K562 (cell line): ENCODE data around the gene UBE3B. TPM values are rescaled to one million over a fixed set of nuclear protein-coding genes. Genes with fewer than 3 reads are reported as not detected.
"Not testable (repeated sequence)": the region's sequence is repeated elsewhere in the genome, so short reads cannot be mapped to it uniquely, and the experiment has no call there.

ENCODE experiments used
- ATAC-seq: fragments of 200-7000 bp; cut with Tn5 transposase; 3 replicates; pipeline ENCODE4 v1.9.1; 2020; ENCODE audit warnings: moderate library complexity
- BruUV-seq: library from RNA; stranded (reverse); fragments of 400-500 nt; replicated peaks from 2 replicates; lab custom pipeline; 2021; lab: Mats Ljungman, UMichigan
- CTCF ChIA-PET: fragments of 300-600 bp; formaldehyde crosslinking; extraction: SDS; loops from one replicate; lab custom pipeline; 2021; ENCODE audit warnings: low intra/inter-chr PET ratio; lab: Yijun Ruan, JAX
- POLR2A ChIA-PET: fragments of 300-600, 350-650 bp; sonication (Branson Sonifier 250); formaldehyde crosslinking; extraction: SDS; loops from one replicate; lab custom pipeline; 2021; ENCODE audit warnings: antibody characterized with exemption, inconsistent platforms; lab: Yijun Ruan, JAX
- DNase-seq, 4 experiments: peaks; one replicate each; pipeline versions ENCODE4 v3.0.0 to v3.0.0-alpha.2; 2011 to 2018; ENCODE audit warnings: low spot score in 3 of 4, mixed read lengths in 3 of 4; ENCODE audit errors: extremely low read depth in 1 of 4
- FAIRE-seq: peaks from 2 replicates; lab custom pipeline; 2011; peaks lifted over from hg19 to GRCh38; lab: Jason Lieb, UNC
- H2AFZ ChIP-seq: 2 replicates; pipeline ENCODE4 v1.6.0; 2011; ENCODE audit warnings: low read depth, low read length, control low read depth, inconsistent platforms
- H3K27ac ChIP-seq: fragments of 200-600 bp; 3 replicates; pipeline ENCODE4 v1.8.0; 2011; ENCODE audit warnings: low read depth, mild to moderate bottlenecking, control low read depth, inconsistent platforms, low read length, moderate library complexity, mixed read lengths; ENCODE audit errors: extremely low read depth
- H3K27me3 ChIP-seq, 2 experiments: fragments of 300-600 bp in 1 of 2; 2 replicates in 1 of 2; 3 replicates in 1 of 2; pipeline versions ENCODE4 v1.6.0 to v1.8.0; 2011; ENCODE audit warnings: inconsistent platforms in 2 of 2, low read length in 2 of 2, mild to moderate bottlenecking in 1 of 2, mixed read lengths in 1 of 2, moderate library complexity in 1 of 2; ENCODE audit not compliant: control insufficient read depth in 2 of 2, insufficient read depth in 2 of 2
- H3K36me3 ChIP-seq: fragments of 300-600 bp; 3 replicates; pipeline ENCODE4 v1.8.0; 2011; ENCODE audit warnings: mild to moderate bottlenecking, low read length, inconsistent platforms; ENCODE audit not compliant: control insufficient read depth, insufficient read depth
- H3K4me1 ChIP-seq, 2 experiments: fragments of 200-600 bp in 1 of 2; replicated peaks in 1 of 2; 2 replicates in 1 of 2; 3 replicates in 1 of 2; pipeline versions ENCODE4 v1.5.1 to v1.8.0; 2011; ENCODE audit warnings: inconsistent platforms in 2 of 2, low read length in 2 of 2, mild to moderate bottlenecking in 1 of 2, mixed read lengths in 1 of 2, moderate library complexity in 1 of 2; ENCODE audit not compliant: control insufficient read depth in 2 of 2, insufficient read depth in 2 of 2
- H3K4me2 ChIP-seq: 2 replicates; pipeline ENCODE4 v1.6.1; 2011; ENCODE audit warnings: low read length, control low read depth, inconsistent platforms, mixed read lengths; ENCODE audit not compliant: insufficient read depth
- H3K4me3 ChIP-seq: fragments of 200-600 bp; sonication (generic), shearing (Covaris generic); 2 replicates; pipeline ENCODE4 v1.5.1; 2016; ENCODE audit warnings: control low read depth, inconsistent platforms
- H3K79me2 ChIP-seq: fragments of 200-600 bp; 3 replicates; pipeline ENCODE4 v1.8.0; 2011; ENCODE audit warnings: low read length, inconsistent platforms; ENCODE audit not compliant: control insufficient read depth, insufficient read depth
- H3K9ac ChIP-seq, 2 experiments: 2 replicates each; pipeline versions ENCODE4 v1.6.0 to v1.6.1; 2011; ENCODE audit warnings: low read depth in 2 of 2, low read length in 2 of 2, control low read depth in 1 of 2, inconsistent platforms in 1 of 2, mild to moderate bottlenecking in 1 of 2, mixed read lengths in 1 of 2; ENCODE audit not compliant: insufficient read depth in 1 of 2
- H3K9me1 ChIP-seq: one replicate; pipeline ENCODE4 v1.6.0; 2011; ENCODE audit warnings: inconsistent platforms, mild to moderate bottlenecking, low read length, moderate library complexity; ENCODE audit not compliant: control insufficient read depth, insufficient read depth
- H3K9me3 ChIP-seq: replicated peaks from 2 replicates; pipeline ENCODE4 v1.5.1; 2011; ENCODE audit warnings: low read depth, low read length, inconsistent platforms; ENCODE audit not compliant: control insufficient read depth, insufficient read depth
- H4K20me1 ChIP-seq: replicated peaks from 2 replicates; pipeline ENCODE4 v1.6.1; 2011; ENCODE audit warnings: low read length, inconsistent platforms, mixed read lengths; ENCODE audit not compliant: control insufficient read depth, insufficient read depth
- NFIC ChIP-seq: fragments of 450-650 bp; IDR thresholded peaks from 2 replicates; pipeline ENCODE4 v1.6.1; 2017; ENCODE audit warnings: mild to moderate bottlenecking, inconsistent platforms
- RFX1 ChIP-seq: fragments of 450-650 bp; IDR thresholded peaks from 2 replicates; pipeline ENCODE4 v1.6.1; 2016; ENCODE audit warnings: mild to moderate bottlenecking, moderate library complexity
- ZNF766 ChIP-seq: fragments of 200-800 bp; sonication (Bioruptor generic); conservative IDR thresholded peaks from 2 replicates; pipeline ENCODE4 v1.6.1; 2016; ENCODE audit warnings: missing genetic modification characterization, missing compliant biosample characterization
- WGBS: fragments of 100-300 bp; shearing (Covaris generic); methylation state at CpG from one replicate; pipeline ENCODE4 v1.1.6; 2016; ENCODE audit warnings: low coverage, mixed read lengths; ENCODE audit not compliant: insufficient coverage; ENCODE audit errors: missing lambda C conversion rate; 5-methylcytosine and 5-hydroxymethylcytosine counted together
- in situ Hi-C: fragments of 300-500 bp; cut with MboI; formaldehyde crosslinking; loops from 4 replicates; pipeline ENCODE4 v1.15.0; 2018; ENCODE audit warnings: inconsistent platforms, mixed read lengths
- intact Hi-C: fragments of 100-400 bp; cut with micrococcal nuclease; formaldehyde crosslinking; loops from 2 replicates; pipeline ENCODE4 v1.14.2; 2022
- polyA plus RNA-seq, 8 experiments: library from polyadenylated mRNA; depleted of rRNA in 4 of 8; stranded (reverse) in 5 of 8; unstranded in 3 of 8; fragments of >200 nt; fragmentation: Nextera tagmentation in 2 of 8; fragmentation: Illumina TruSeq in 1 of 8; extraction: Ambion mirVana in 2 of 8; extraction: Trizol in 1 of 8; gene quantifications; 2 replicates each; pipeline versions ENCODE4 v1.2.1 to v1.2.3, GENCODE V29; 2011 to 2014; ENCODE audit warnings: inconsistent platforms in 1 of 8, missing spikeins in 1 of 8
- total RNA-seq, 7 experiments: library from RNA; depleted of rRNA in 6 of 7; stranded (reverse); fragments of >200 nt in 6 of 7; fragmentation: Illumina TruSeq in 2 of 7; extraction: Trizol in 2 of 7; gene quantifications; 2 replicates each; pipeline versions ENCODE4 v1.2.1 to v1.2.3, GENCODE V29; 2011 to 2021; ENCODE audit warnings: low replicate concordance in 1 of 7
- TF ChIP-seq, protein P1 (sequence below): fragments of 450-650 bp; formaldehyde crosslinking; IDR thresholded peaks from 2 replicates; pipeline ENCODE4 v1.4.0; 2022; ENCODE audit warnings: mild to moderate bottlenecking, moderate library complexity

The UBE3B gene
- total and polyA plus RNA-seq, 9 of the 15 experiments (the other 6 are each of a cell fraction or from before 2014, with no cell fraction given) = 7.6 to 23.6 (median 15.5) TPM

DNA sequence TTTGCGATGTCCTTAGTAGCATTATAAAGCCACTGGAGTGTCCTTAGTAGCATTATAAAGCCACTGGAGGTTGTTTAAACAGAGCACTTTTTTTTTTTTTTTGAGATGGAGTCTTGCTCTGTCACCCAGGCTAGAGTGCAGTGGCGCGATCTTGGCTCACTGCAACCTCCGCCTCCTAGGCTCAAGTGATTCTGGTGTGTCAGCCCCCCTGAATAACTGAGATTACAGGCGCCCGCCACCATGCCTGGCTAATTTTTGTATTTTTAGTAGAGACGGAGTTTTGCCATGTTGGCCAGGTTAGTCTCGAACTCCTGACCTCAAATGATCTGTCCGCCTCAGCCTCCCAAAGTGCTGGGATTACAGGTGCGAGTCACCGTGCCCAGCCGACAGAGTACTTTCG, 37.5 kb upstream of the UBE3B start:
- H3K79me2 ChIP-seq, H3K36me3 ChIP-seq, H3K4me2 ChIP-seq, H3K9me3 ChIP-seq, H4K20me1 ChIP-seq, CTCF ChIA-PET, in situ Hi-C loops, H3K9ac ChIP-seq, BruUV-seq, H3K9me1 ChIP-seq, H3K4me3 ChIP-seq, ATAC-seq, H2AFZ ChIP-seq, intact Hi-C loops, DNase-seq, H3K27ac ChIP-seq, FAIRE-seq, H3K4me1 ChIP-seq: not testable (repeated sequence)
- peaks cover 16 to 23% of the 10 kb centered on the region in 2 experiments; a peak in 4 of 5 replicates for H3K27me3 ChIP-seq
- 31% methylated on average over 13 of the region's 13 CpGs for WGBS
- POLR2A ChIA-PET = interaction anchor here (0.9 kb wide), 1 partner anchor 33 kb away, joined by 3 read pairs; no protein-coding TSS in a partner anchor

DNA sequence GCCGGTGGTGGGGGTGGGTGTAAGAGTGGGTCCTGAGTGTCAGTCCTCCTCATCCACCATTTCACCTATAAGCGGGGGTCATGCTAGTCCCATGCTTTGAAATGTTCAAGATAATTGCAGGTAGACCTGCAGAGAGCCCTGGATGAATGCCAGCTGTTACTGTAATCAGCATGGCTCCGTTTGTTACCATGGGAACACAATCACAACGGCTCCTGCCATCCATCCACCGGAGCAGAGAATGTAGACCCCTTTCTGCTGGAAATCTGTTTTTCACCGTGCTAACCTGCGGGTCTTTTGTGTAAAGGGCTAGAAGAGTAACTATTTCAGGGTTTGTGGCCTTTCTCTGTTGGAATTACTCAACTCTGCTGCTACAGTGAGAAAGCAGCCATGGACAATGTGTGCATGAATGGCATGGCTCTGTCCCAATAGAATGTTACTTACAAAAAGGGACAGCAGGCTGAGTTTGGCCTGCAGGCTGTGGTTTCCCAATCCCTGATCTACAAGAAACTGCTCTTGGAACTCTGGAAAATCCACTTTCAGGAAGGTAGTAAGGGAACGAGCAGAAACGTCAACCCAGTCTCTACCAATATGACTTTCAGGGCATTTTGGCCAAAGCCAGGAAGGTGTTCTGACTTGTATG, 36.5 kb upstream of the UBE3B start:
- H3K27ac ChIP-seq = no peak overlapping the region
- no peaks in the 10 kb centered on the region for H3K9me1 ChIP-seq
- no peak overlapping the region for H2AFZ ChIP-seq
- H3K9me3 ChIP-seq = no peaks in the 10 kb centered on the region
- POLR2A ChIA-PET = no interaction called here
- CTCF ChIA-PET = no interaction called here
- H3K4me2 ChIP-seq = no peak overlapping the region
- no peak overlapping the region for H3K4me3 ChIP-seq
- DNase-seq = no peak
- WGBS = 6% methylated on average over 9 of the region's 9 CpGs
- H3K9ac ChIP-seq = no peak overlapping the region
- no peaks in the 10 kb centered on the region for H4K20me1 ChIP-seq
- intact Hi-C loops (no loop called here), in situ Hi-C loops (no loop called here)
- TF ChIP-seq RFX1 = peak; percentile 82
- TF ChIP-seq ZNF766 (CRISPR knock-in tag) = no peak
- peak; percentile 61; the same call in 1 of the 2 replicates for TF ChIP-seq NFIC
- TF ChIP-seq, protein P1, sequence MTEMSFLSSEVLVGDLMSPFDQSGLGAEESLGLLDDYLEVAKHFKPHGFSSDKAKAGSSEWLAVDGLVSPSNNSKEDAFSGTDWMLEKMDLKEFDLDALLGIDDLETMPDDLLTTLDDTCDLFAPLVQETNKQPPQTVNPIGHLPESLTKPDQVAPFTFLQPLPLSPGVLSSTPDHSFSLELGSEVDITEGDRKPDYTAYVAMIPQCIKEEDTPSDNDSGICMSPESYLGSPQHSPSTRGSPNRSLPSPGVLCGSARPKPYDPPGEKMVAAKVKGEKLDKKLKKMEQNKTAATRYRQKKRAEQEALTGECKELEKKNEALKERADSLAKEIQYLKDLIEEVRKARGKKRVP (CRISPR knock-in tag) = no peak
- peaks cover 7 to 17% of the 10 kb centered on the region in 2 experiments; a peak in 3 of 5 replicates for H3K27me3 ChIP-seq
- H3K36me3 ChIP-seq = no peaks in the 10 kb centered on the region
- ATAC-seq = no peak
- no peaks in the 10 kb centered on the region for H3K79me2 ChIP-seq
- no peak for FAIRE-seq
- no peaks in the 10 kb centered on the region; a peak in 1 of 5 replicates for H3K4me1 ChIP-seq
- BruUV-seq = no TSS peak
